NCI-H82 (cell line): Measurements from ENCODE around the gene HPCAL4.

Experiments used
- DNase-seq: peaks from one replicate; lab custom pipeline; 2025; lab: John Stamatoyannopoulos, UW

Gene HPCAL4

DNA sequence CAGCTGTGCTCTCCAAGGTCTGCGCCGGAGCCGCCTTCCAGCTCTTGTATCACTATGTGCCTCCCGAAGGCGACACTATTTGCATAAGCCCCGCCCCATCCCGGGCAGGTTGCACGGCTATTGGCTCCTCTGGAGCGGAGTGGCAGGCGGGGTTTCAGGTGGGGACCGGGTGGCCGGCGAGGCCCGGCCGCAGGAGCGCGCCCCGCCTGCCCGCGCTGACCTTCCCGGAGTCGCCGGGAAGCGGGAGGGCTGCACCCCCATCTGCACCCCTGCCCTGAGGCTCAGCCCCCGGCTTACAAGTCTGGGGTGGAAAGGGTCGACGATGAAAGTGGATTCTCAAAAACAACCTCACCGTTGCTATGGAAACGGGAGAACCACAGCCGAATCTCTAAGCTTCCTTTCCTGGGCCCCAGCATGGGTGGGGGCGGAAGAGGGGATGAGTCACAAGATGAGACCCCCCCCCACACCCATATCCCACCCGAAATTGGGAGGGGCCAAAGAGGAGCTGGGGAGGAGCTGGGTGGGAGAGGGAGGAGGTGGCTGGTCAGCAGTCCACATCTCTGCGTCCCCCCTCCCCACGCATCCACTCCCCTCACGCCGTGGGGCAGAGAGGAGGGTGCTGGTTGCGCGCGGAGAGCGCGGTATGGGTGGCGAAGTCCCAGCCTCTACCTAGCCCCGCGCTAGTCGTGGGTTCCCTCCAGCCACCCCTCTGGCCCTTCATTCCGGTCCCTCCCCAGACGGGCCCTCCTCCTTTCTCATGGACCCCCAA is at the start of gene HPCAL4:
TSS of gene HPCAL4 (minus strand) at position 51 of the 769 bp plus-strand sequence. CDS start 6,830 bp downstream, outside the sequence.
- DNase-seq: peak; percentile 96

DNA sequence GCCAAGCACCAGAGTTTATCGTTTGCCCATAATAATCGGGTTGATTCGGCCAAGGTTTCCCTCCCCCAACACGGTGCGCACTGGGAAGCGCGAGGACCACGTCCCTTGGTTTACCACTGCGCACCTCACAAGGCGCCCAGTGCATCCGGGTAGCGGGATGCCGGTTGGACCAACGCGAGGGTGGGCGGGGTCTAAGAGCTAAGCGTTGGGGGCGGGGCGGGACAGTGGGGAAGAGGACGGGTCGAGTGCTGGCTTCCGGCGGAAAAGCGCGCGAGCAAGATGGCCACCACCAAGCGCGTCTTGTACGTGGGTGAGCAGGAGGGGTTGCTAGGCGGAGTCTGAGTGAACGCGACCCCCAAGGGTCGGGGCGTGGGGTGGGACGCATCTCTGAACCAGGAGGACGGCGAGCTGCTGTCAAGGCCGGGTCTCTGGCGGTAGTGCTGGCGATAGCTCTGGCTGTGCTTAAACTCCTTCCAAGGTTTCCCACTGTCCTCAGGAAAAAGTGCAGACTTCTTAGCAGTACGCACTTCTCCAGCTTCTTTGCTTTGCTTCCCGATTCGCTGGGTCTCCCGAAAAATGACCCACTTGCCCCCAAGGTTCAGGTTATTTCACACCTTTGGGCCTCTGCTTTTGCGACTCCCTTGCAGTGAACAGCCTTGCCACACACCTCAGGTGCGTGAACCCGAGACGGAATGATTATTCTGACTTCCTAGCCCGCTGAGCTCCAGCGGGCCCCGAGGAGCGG is 47.6 kb upstream of the HPCAL4 start, which contains the start of gene PPIE:
TSS of gene PPIE (plus strand) at position 261 of the 745 bp plus-strand sequence. CDS start at position 280, 19 bp downstream.
- peak; percentile 97 for DNase-seq

DNA sequence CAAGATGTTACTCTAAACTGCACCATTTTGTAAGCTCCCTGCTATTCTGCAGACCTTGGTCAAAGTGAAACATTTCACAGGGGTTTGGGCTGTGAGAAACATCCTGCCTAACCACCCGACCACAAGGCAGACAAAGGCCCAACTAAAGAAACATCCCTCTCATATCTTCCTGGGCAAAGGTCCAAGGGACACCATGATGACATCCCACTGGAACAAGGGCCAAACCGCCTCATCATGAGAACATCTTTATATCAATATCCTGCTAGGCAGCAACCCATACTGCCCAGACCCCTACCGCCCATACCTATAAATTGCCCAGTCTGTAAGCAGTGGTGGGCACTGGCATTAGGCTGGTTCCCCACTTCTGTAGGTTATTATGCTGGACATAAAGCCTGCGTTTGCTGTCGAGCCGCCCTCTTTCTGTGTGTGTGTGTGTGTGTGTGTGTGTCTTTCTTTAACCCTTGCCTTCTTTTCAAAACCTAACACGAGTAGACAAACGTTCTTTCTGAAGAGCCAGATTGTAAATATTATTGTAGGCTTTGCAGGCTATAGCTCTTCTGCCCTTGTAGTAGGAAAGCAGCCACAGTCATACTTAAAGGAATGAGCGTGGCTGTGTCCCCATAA is 46.4 kb upstream of the HPCAL4 start:
- no peak for DNase-seq

DNA sequence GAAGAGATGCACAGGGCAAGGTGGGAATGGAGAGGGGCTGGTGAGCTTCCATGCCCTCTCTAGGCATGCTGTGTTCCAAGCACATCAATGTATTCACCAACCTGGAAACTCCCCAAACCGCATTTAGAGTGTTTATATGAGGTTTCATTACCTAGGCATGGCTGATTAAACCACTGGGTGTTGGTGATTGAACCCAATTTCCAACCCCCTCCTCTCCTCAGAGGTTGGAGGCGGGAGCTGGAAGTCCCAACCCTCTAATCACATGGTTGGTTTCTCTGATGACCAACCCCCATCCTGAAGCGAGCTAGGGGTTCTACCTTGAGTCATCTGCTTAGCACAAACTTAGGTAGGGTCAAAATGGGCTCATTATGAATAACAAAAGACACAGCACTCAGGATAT is 44.5 kb upstream of the HPCAL4 start:
- DNase-seq: no peak

DNA sequence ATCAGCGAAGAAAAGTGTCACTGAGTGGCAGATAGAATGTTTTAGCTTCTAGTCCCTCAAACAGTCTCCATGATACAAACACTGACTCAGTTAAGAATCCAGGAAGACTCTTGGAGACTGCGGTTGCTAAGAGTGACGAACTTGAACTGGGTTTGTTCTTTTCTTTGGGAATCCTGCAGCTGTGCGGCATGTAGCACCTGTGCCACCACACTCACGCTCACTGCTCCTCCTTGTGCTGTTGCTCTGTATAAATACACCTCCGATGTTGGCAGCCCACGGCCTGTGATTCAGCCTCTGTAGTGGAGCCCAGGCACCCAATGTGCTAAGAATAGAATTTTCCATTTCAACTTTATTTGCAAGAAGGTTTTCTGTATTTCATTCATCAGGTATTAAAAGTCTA is 41.9 kb upstream of the HPCAL4 start:
- no peak for DNase-seq

DNA sequence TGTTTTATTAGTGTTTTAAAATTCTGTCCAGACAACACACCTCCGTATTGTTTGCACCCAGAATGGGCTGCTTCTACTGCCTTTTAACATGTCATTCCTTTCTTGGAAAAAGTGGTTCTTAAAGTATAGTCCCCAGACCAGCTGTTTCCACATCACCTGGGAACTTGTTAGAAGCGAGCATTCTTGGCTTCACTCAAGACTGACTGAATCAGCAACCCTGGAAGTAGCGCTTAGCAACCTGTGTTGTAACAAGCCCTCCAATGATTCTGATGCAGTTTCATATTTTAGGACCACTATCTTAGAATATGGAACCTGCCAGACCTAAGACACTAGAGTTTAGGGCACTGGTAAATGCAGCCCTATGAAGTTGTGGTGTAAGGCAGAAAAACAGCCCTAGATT is 41.5 kb upstream of the HPCAL4 start:
- DNase-seq: no peak

DNA sequence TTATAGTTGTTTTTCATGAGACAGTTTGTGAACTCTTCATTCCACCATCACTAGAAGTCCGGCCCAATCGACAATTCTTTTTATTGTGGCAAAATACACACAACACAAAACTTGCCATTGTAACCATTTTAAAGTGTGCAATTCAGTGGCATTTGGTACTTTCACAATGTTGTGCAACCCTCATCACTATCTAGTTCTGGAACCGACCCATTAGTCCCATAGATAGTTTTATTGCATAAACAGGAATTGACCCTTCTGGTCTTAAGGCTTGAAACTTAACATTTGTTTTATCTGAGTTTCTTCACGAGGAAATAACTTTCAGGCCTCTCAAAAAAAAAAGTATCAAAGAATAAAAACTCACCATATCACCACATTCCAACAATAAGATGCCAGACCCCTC is 38.6 kb upstream of the HPCAL4 start:
- DNase-seq: no peak

DNA sequence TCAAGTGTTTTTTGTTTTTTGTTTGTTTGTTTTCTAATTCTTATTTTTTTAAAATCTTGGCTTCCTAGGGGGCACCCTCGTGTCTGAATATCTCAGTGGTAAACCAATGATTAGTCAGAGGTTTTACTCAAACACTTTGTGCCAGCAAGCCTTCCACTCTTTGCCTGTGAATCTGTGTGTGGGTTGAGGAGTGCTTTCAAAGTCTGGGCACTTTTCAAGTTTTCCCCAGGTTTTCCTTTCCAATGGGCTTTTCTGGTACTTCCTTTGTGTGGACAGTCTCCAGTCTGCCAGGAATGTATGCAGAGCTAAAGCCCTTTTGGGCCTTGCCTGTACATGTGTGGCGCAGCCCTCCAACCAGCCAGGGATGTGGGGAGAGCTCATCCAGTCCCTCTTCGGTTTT is 37.8 kb upstream of the HPCAL4 start:
- DNase-seq: no peak

DNA sequence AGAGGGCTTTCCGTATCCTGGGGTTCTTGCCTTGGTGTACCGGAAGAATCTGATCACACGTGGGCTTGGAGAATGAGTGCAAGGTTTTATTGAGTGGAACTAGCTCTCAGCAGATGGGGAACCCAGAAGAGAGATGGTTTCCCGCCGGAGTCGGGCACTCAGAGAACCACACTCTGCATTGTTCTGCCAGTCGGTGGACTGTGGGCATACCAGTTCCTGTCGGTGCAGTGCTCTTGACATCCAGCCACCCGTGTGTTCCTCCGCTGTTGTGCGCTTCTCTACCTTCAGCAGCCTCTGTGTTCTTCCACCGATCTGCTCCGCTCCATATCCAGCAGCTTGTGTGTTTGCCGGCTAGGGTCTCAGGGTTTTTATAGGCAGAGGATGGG is 36.7 kb upstream of the HPCAL4 start:
- DNase-seq: no peak

DNA sequence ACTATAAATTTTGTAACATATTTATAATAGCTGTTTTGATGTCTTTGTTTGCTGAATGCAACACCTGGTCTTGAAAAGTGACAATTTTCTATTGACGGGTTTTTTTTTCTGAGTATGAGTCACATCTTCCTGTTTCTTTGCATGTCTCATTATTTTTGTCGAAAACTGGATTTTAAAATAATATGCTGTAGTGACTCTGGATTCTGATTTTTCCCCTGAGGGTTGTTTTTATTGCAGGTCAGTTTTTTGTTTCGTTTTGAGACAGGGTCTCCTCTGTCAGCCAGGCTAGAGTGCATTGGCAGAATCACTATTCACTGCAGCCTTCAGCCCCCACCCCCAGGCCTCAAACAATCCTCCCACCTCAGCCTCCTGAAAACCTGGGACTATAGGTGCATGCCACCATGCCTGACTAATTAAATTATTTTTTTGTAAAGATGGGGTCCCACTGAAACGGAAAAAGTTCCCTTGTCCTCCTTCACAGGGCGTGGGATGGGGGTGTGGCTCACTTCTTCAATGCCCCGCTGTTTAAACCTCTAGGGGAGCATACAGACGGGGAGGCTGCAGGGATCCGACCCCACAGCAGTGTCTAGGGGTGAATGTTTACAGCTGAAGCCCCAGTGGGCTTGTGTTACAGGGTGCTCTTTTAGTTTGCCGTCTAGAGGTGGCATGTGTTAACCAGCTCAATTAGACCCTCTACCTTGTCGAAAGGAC is 36.1 kb upstream of the HPCAL4 start:
- DNase-seq: no peak

DNA sequence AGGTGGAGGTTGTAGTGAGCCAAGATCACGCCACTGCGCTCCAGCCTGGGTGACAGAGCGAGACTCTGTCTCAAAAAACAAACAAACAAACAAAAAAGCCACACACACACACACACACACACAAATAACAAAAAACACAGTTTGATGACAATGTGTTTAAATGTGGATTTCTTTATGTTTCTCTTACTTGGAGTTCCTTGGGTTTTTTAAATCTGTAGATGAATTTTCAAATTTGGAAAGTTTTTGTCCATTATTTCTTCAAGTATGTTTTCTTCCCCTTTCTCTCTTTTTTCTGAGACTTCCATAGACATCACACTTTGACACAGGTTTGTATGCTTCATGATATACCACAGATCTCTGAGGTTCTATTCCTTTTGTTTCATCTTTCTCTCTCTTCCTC is 35.4 kb upstream of the HPCAL4 start:
- no peak for DNase-seq

DNA sequence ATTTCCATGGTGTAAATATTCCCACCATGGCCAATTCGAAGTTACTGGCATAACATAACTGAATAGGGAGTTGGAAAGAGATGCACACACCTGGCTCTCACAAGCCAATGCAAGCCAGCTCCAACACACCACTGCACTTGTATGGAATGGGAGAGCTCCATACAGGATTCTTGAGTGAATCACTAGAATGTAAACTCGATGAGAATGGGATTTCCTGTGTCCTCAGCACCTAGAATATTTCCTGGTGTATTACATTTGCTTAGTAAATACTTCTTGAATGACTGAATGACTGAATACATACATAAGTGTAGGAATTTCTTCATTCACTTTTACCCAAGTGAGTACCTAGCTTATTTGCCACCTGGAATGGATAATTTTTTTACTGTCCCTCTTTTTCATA is 31.3 kb upstream of the HPCAL4 start:
- DNase-seq: no peak

DNA sequence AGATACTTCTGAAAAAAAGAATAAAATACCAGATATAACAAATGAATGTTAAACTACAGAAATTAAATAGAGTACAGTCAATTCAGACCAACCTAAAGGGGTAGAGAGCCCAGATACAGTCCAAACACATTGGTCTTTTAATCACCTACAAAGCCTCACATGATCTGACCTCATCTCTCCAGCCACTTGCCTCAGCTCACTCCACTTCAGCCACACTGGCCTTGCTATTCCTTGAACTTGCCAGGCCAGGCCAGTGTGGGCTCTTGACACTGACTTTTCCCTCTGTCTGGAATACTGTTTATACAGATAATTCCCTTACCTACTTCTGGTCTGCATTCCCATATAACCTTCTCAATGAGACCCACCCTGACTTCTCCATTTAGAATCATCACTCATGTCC is 30.4 kb upstream of the HPCAL4 start:
- no peak for DNase-seq

DNA sequence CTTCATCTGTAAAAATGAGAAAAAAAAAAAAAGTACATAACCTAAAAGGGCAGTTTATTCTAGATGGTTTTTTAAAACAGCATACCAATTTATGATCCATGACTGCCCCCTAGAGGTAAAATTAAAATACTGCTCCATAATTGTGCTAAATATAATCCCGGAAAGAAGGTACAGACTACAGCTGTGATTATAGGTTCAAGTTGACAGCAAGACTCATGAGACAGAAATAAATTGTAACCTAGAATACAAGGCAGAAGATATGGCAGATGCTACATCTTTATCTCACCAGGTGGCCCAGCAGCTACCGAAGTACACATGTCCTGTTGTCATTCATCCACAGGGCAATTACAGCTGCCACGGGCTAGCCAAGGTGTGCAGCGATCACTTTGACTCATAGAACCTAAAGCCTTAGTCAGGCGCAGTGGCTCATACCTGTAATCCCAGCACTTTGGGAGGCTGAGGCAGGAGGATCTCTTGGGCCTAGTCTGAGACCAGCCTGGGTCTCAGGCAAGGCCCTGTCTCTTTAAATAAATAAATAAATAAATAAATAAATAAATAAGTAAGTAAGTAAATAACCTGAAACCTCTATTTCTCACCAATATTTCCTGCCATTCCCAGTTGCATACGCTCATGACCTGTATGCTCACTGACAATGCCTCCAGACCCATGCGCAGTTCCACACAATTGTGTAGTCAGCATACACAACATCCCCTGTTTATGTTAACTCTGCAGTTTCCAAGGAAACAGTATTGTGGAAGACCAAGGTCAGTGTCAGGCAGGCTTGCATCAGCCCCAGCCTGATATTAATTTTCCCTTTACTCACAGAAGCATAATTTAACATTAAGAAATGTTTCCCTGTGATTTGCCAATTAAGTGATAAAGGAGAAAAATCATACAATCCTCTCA is 29.1 kb upstream of the HPCAL4 start:
- DNase-seq: peak; percentile 80

DNA sequence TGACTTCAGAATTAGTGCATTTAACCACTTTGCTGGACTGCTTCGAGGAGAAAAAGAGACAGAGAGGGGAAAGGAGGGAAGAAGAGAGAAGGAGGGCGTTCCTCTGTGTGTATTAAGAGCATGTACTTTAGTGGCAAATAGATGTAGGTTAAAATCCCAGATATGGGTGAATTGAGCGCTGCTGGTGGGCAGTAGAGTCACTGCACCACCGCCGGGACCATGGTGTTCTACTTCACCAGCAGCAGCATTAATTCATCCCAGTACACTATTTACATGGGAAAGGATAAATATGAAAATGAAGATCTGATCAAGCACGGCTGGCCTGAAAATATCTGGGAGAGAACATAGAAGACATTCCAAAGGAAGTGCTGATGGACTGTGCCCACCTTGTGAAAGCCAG is 26.6 kb upstream of the HPCAL4 start:
- DNase-seq: no peak

DNA sequence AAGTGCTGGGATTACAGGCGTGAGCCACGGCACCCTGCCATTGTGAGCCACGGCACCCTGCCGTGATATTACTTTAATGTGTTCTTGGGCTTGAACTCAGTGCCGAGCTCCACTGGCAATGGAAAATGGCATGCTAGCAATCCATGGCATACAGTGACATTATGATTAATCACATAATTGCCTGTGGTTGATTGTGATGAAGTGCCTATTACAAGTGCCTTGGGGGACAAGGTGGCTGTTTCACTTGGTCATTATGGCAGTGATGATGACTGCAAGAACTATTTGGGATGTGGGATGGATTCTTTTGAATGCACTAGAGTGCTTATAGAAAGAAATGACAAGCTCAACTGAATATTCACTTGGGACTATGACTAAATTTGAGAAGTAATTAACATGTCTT is 22.3 kb upstream of the HPCAL4 start:
- DNase-seq: no peak

DNA sequence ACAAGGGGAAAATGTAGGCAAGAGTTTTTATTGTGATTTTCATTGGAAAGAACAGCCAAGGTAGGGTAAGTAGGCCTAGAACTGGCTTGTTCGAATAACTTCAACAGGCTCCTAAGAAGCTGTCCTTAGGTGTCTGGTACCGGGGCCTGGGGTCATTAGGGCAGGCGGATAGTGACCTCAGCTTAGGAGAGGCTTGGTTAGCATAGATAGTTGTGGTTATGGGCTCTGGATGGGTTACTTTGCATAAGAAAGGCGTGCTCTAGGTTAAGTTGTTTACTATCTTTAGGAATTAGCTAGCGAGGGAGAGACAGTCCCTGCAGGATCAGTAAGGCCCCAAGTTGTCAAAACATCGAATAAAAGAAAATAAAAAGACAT is 20.7 kb upstream of the HPCAL4 start:
- no peak for DNase-seq

DNA sequence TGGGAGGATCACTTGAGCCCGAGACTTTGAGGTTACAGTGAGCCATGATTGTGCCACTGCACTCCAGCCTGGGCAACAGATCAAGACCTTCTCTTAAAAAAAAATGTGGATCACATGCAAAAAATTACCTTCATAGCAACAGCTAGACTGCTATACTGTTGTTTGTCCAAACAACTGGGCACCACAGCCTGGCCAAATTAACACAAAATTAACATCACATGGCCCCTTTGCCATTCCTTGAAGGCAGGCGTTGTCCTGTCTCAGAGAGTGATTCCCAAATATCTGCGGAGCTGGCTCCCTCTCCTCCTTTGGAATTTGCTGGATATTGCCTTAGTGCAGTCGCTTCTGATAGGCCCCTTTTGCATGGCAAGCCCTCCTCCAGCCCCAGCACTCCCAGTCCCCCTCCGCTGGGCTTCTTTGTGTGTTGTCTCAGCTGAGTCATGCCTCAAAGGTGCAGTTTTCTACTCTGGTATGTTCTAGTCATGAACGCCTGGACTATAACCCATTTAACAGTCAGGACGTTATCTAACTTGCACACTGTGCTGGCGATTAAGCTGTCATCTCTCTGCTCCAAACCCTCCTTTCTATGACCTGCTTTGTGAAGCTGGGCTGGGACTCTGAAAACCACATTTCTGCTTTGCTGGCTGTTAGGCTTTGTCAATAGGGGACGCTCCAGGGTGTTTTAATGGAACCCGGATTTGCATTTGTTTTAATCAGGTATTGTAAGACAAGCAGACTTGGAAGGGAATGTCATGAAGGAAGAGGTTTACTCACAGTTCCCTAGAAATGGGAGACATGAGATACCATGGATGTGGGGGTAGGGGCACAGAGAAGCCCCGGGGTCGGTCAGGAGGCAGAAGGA is 20.1 kb upstream of the HPCAL4 start:
- DNase-seq: no peak

DNA sequence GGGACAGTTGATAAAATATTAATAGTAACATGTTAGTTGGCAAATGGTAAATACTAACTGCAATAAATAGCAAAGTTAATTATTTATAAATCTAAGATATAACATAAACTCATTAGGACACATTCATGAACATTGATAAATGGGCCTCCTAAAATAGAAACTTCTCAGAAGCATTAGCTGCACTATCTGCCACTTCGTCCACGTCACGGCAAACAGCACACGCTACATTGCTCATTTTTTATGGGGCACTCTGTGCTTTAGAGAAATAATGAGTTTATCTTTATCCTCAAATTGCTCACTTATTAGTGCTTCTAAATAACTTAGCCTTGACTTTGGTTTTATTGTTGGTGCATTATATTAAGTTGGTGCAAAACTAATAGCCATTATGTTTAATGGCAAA is 16.3 kb upstream of the HPCAL4 start:
- DNase-seq: no peak

DNA sequence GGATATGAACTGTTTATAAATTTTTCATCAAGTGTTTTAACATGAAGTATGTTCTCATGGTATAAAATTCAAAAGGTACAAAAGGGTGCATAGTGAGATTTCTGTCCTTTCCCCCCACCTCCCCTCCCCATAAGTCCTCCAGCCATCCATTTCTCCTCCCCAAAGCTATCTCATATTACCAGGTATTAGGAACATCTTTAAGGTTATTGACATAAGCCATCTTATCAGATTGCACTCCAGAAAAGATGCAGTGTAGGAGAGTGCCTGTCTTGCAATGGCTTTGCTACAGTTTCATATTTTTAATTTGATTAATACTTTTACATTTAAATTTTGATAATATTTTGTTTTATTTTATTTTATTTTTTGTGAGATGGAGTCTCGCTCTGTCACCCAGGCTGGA is 13.5 kb upstream of the HPCAL4 start:
- DNase-seq: no peak
